ENCODE measurements around the gene RBFOX2. TPM values are rescaled to one million over a fixed set of nuclear protein-coding genes. Genes with fewer than 3 reads are reported as not detected.

Gene RBFOX2
- total and polyA plus RNA-seq, 10 of the 15 experiments (the other 5 are each of a cell fraction or from before 2014, with no cell fraction given): 0.01 to 2.7 (median 0.17) TPM; not detected in 4

DNA sequence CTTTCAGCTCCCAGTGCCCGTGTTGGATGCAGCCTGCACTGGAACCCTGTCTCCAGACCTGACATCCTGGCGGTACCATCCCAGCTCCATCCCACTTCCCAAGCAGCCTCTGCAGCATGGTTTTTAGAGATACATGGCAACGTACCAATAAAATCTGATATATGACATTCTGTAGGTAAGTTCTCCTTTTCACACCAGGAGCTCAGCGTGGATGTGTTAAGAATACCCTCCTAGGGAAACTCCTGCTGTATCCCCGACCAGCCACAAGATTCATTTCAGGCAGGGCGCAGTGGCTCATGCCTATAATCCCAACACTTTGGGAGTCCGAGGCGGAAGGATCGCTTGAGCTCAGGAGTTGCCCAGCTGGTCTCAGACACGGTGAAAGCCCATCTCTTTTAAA lies 295.6 kb downstream of the RBFOX2 start (continued):
- TF ChIP-seq PML (IDR thresholded peaks at IDR 0.05; ENCODE audit: low read length): no peak
- no peak for TF ChIP-seq BHLHE40 (IDR thresholded peaks at IDR 0.05; ENCODE audit: borderline replicate concordance in 1 of 2, low read depth in 2 of 2, low read length in 1 of 2)
- no peak for TF ChIP-seq NFIC (IDR thresholded peaks at IDR 0.05; ENCODE audit: low read depth, low read length)
- TF ChIP-seq RBBP5 (conservative IDR thresholded peaks at IDR 0.05): no peak
- TF ChIP-seq MEF2A (IDR thresholded peaks at IDR 0.05; ENCODE audit: insufficient read depth, low read depth, low read length): no peak
- no peak for TF ChIP-seq MTA2 (IDR thresholded peaks at IDR 0.05; ENCODE audit: low read depth)
- TF ChIP-seq, protein P1, sequence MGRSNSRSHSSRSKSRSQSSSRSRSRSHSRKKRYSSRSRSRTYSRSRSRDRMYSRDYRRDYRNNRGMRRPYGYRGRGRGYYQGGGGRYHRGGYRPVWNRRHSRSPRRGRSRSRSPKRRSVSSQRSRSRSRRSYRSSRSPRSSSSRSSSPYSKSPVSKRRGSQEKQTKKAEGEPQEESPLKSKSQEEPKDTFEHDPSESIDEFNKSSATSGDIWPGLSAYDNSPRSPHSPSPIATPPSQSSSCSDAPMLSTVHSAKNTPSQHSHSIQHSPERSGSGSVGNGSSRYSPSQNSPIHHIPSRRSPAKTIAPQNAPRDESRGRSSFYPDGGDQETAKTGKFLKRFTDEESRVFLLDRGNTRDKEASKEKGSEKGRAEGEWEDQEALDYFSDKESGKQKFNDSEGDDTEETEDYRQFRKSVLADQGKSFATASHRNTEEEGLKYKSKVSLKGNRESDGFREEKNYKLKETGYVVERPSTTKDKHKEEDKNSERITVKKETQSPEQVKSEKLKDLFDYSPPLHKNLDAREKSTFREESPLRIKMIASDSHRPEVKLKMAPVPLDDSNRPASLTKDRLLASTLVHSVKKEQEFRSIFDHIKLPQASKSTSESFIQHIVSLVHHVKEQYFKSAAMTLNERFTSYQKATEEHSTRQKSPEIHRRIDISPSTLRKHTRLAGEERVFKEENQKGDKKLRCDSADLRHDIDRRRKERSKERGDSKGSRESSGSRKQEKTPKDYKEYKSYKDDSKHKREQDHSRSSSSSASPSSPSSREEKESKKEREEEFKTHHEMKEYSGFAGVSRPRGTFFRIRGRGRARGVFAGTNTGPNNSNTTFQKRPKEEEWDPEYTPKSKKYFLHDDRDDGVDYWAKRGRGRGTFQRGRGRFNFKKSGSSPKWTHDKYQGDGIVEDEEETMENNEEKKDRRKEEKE (IDR thresholded peaks at IDR 0.05): no peak
- no peak for TF ChIP-seq BRCA1 (IDR thresholded peaks at IDR 0.05; ENCODE audit: low read depth, low read length)
- no peak for TF ChIP-seq CEBPB (IDR thresholded peaks at IDR 0.05; ENCODE audit: borderline replicate concordance in 1 of 2, low read depth in 2 of 2, low read length in 2 of 2)

DNA sequence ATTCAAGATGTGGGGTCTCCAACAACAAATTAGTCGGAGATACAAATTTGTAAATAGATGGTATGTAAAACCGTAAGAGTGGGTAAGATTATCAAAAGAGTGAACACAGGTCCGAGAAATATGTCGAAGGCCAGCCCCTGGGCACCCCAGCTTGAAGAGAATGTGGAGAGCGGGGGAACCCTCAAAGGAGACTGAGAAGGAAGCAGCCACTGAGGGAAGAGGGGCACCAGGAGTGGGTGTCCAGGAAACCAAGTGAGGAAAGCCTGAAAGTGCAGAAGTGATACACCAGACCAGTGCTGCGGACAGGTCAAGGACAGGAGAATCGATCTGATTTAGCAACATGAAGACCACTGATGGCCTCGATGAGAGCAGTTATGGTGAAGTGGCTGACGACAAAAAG lies 296.5 kb downstream of the RBFOX2 start:
- intact Hi-C loops (cut with micrococcal nuclease; ENCODE audit: unreplicated experiment): no loop called here
- H2AFZ ChIP-seq (ENCODE audit: control insufficient read depth, low read depth, low read length): no peak overlapping the region
- peaks cover 0 to 3% of the 10 kb centered on the region in 2 experiments; a peak in 3 of 4 replicates for H3K27me3 ChIP-seq (replicated peaks in 1 of 2; ENCODE audit: control insufficient read depth in 2 of 2, insufficient read depth in 2 of 2, low read length in 1 of 2)
- FAIRE-seq (no peak), ATAC-seq (no peak), DNase-seq (ENCODE audit: low read depth, low spot score) (no peak)
- H3K9me3 ChIP-seq (replicated peaks; ENCODE audit: control insufficient read depth, insufficient read depth, low read length): no peaks in the 10 kb centered on the region
- no peak overlapping the region for H3K27ac ChIP-seq (ENCODE audit: control insufficient read depth, insufficient read depth)
- H3K36me3 ChIP-seq (ENCODE audit: control insufficient read depth in 2 of 2, insufficient read depth in 2 of 2, low read length in 1 of 2): no peaks in the 10 kb centered on the region
- no peak overlapping the region for H3K9ac ChIP-seq (ENCODE audit: control insufficient read depth, insufficient read depth, low read length)
- no peak overlapping the region for H3K4me3 ChIP-seq
- ChIA-PET CTCF (no interaction called here), POLR2A (no interaction called here), SMC1A (ENCODE audit: uncharacterized antibody, unreplicated experiment) (no interaction called here), RAD21 (ENCODE audit: unreplicated experiment) (no interaction called here)
- WGBS (ENCODE audit: insufficient coverage, insufficient replicate concordance, low lambda C conversion rate, missing lambda C conversion rate): 25% methylated on average over 9 of the region's 9 CpGs
- H3K4me2 ChIP-seq (ENCODE audit: control insufficient read depth, insufficient read depth): no peak overlapping the region
- in situ Hi-C loops (cut with MboI): no loop called here
- H3K79me2 ChIP-seq (ENCODE audit: control insufficient read depth, insufficient read depth, low read length): no peaks in the 10 kb centered on the region
- BruUV-seq (replicated peaks): no TSS peak
- H3K4me1 ChIP-seq (ENCODE audit: control insufficient read depth, insufficient read depth, low read length): no peaks in the 10 kb centered on the region
- no peaks in the 10 kb centered on the region for H4K20me1 ChIP-seq (ENCODE audit: control insufficient read depth, insufficient read depth)
- no peak for TF ChIP-seq MLLT1 (IDR thresholded peaks at IDR 0.05)
- no peak for TF ChIP-seq PAX5 (IDR thresholded peaks at IDR 0.05; ENCODE audit: borderline replicate concordance, low read depth, low read length)
- no peak for TF ChIP-seq JUND (IDR thresholded peaks at IDR 0.05; ENCODE audit: low read depth, low read length)
- no peak for TF ChIP-seq FOS (IDR thresholded peaks at IDR 0.05; ENCODE audit: borderline replicate concordance, extremely low read depth, insufficient read length)
- TF ChIP-seq BRCA1 (IDR thresholded peaks at IDR 0.05; ENCODE audit: low read depth, low read length): no peak
- TF ChIP-seq, protein P2, sequence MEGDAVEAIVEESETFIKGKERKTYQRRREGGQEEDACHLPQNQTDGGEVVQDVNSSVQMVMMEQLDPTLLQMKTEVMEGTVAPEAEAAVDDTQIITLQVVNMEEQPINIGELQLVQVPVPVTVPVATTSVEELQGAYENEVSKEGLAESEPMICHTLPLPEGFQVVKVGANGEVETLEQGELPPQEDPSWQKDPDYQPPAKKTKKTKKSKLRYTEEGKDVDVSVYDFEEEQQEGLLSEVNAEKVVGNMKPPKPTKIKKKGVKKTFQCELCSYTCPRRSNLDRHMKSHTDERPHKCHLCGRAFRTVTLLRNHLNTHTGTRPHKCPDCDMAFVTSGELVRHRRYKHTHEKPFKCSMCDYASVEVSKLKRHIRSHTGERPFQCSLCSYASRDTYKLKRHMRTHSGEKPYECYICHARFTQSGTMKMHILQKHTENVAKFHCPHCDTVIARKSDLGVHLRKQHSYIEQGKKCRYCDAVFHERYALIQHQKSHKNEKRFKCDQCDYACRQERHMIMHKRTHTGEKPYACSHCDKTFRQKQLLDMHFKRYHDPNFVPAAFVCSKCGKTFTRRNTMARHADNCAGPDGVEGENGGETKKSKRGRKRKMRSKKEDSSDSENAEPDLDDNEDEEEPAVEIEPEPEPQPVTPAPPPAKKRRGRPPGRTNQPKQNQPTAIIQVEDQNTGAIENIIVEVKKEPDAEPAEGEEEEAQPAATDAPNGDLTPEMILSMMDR (IDR thresholded peaks at IDR 0.05 in 2 of 3, conservative IDR thresholded peaks at IDR 0.05 in 1 of 3; ENCODE audit: control insufficient read depth in 2 of 3, extremely low read depth in 1 of 3, insufficient read depth in 1 of 3, low read depth in 3 of 3, low read length in 3 of 3): no peak

All from GM12878 (cell line).